ENCODE results near the gene ALOX5. TPM values are rescaled to one million over a fixed set of nuclear protein-coding genes. Genes with fewer than 3 reads are reported as not detected.

Gene ALOX5
- total and polyA plus RNA-seq, 8 donors: 6.2 to 44.3 (median 30.8) TPM

GRCh38 chr10:45418849-45419675 is 45.0 kb downstream of the ALOX5 start:
- FAIRE-seq: no peak
- Histone ChIP-seq H3K4me1 (peaks cover 11 to 18% (median 15%) of the 10 kb centered on the region in 3 donors), H3K27me3 (no peaks in the 10 kb centered on the region), H3K36me3 (no peaks in the 10 kb centered on the region), H3K4me3 (peak overlapping the region in 3 of 4 donors; percentile 8 to 33 (median 16)), H3K27ac (peak overlapping the region in 3 of 4 donors; percentile 60 to 85 (median 80)), H3K9me3 (no peaks in the 10 kb centered on the region)
- peak; percentile 22 to 71 (median 63) for ATAC-seq
- DNase-seq: peak in 4 of 6 donors; percentile 50 to 78 (median 68)
- no peak for TF ChIP-seq CTCF (IDR thresholded peaks at IDR 0.05)
- intact Hi-C loops (cut with DNase I): no loop called here
- WGBS, 2 donors: 38 to 55% methylated on average over 60 of the region's 60 CpGs

GRCh38 chr10:45419676-45420025 is 45.6 kb downstream of the ALOX5 start:
- Histone ChIP-seq H3K9me3 (no peaks in the 10 kb centered on the region), H3K27ac (peak overlapping the region in 3 of 4 donors; percentile 60 to 85 (median 80)), H3K4me1 (peaks cover 11 to 18% (median 15%) of the 10 kb centered on the region in 3 donors), H3K36me3 (no peaks in the 10 kb centered on the region), H3K27me3 (no peaks in the 10 kb centered on the region), H3K4me3 (peak overlapping the region in 2 of 4 donors; percentile 16 to 33)
- 80 to 83% methylated on average over 12 of the region's 12 CpGs for WGBS, 2 donors
- ATAC-seq (peak in 3 of 4 donors; percentile 4 to 8 (median 5)), DNase-seq (no peak), FAIRE-seq (no peak)
- no peak for TF ChIP-seq CTCF (IDR thresholded peaks at IDR 0.05)
- intact Hi-C loops (cut with DNase I): no loop called here

GRCh38 chr10:45420453-45421192 is 46.6 kb downstream of the ALOX5 start:
- Histone ChIP-seq H3K36me3 (no peaks in the 10 kb centered on the region), H3K9me3 (no peaks in the 10 kb centered on the region), H3K27me3 (no peaks in the 10 kb centered on the region), H3K27ac (peak overlapping the region; percentile 65 to 85 (median 80)), H3K4me1 (peaks cover 11 to 28% (median 16%) of the 10 kb centered on the region in 3 donors), H3K4me3 (peak overlapping the region in 1 of 4 donors; percentile 3)
- FAIRE-seq (no peak), ATAC-seq (peak; percentile 83 to 96 (median 92)), DNase-seq (peak; percentile 90 to 97 (median 94))
- intact Hi-C loops (cut with DNase I): no loop called here
- WGBS, 2 donors: 11 to 12% methylated on average over 16 of the region's 16 CpGs
- TF ChIP-seq CTCF (IDR thresholded peaks at IDR 0.05): no peak

GRCh38 chr10:45421221-45422097 is 47.4 kb downstream of the ALOX5 start:
- ATAC-seq: peak in 1 of 4 donors; percentile 0

More at GRCh38 chr10:45421221-45422097, 47.4 kb downstream of the ALOX5 start:
- no peak for TF ChIP-seq CTCF (IDR thresholded peaks at IDR 0.05)
- 70 to 83% methylated on average over 7 of the region's 7 CpGs for WGBS, 2 donors
- intact Hi-C loops (cut with DNase I): no loop called here
- Histone ChIP-seq H3K36me3 (no peaks in the 10 kb centered on the region), H3K4me3 (no peak overlapping the region), H3K9me3 (no peaks in the 10 kb centered on the region), H3K4me1 (peaks cover 14 to 36% (median 22%) of the 10 kb centered on the region in 3 donors), H3K27me3 (no peaks in the 10 kb centered on the region), H3K27ac (peak overlapping the region; percentile 65 to 85 (median 80))
- no peak for FAIRE-seq
- peak in 2 of 6 donors; percentile 51 to 63 for DNase-seq

All from pancreas (tissue), 10 donors.